ENCODE measurements around the gene VPS16.

DNA sequence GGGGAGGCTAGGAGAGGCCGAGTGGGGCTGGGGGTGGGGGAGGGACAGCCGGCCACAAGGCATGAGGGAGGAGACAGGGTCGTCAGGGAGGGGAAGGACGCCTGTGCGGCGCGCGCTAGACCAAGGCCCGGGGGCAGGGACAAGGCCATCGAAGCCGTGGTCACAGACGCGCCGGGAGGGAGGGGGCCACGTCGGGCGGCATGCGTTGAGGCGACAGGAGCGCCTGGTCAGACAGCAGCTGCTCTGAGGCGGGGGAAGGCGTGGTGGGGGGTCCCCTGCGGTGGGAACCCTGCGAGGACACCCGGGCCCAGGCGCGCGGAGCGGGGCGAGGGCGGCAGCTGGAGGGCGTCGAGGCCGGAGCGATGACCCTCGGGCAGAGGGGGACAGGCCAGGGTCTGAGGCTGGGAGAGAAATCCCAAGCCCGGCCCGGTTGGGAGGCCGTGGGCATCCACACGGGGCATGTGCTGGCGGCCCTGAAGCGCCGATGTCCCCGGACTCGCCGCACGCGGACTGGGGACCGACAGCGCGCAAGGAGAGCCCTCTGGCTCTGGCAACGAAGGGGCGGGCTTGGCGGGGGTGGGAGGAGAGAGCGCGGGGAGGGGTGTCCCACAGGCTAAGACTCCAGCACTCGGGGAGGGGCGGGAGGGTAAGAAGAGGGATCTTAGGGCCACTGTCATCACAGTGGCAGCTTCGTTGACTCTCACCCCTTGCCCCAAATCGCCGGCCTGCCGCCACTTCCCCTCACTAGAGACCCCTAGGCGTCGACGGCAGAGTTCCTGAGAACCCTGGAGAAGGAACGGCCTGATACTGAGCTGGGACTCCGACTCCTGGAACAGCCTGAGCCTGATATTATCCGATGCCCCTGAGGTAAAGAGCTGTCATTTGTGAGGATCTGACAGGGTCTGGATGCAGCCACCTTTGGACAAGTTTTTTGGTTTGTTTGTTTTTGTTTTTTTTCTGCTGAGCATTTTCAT, 19.4 kb upstream of the VPS16 start:
- TF ChIP-seq CTCF (conservative IDR thresholded peaks at IDR 0.05; ENCODE audit: low read length) (no peak), EZH2phosphoT487 (IDR thresholded peaks at IDR 0.05; ENCODE audit: borderline replicate concordance, low read depth, low read length) (no peak)
